ENCODE measurements around the gene FAIM2.
A peak's percentile ranks its signal among the peaks of the same experiment; 100 is the strongest.

Gene FAIM2

DNA sequence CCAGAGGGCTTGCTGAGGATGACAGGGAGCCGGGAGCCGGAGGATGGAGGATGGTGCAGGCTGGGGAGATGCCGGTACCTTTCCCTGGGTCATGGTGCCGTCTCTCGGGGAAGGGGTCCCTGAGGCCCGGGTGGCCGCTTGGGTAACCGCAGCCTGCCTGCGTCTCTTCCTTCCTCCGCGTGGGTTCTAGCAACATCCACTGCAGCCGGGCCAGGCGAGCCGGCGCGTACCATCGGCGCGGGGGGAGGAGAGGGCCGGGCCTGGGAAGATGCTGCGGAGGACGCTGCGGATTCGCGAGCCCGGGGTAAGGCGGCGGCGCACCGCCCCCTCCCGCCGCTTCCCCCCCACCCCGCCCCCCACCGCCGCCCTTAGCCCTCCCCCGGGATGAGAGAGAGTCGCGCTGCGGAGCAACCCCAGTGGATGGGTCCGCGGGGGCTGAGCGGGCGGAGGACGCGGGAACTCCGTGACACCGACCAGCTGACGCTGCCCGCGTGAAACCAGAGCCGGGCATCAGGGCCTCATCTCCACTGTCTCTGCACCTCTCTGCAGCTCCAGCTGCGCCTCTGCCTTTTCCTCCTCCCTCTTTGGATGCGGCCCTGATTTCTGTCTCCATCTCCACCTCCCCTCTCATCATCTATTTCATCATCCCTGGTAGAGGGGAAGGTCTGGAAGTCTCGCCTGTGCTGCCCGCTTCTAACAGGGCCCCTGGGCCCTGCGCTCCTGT, at the start of gene FAIM2:
Gene FAIM2 (minus strand): TSS at position 201 of the 724 bp plus-strand sequence. CDS start 108 bp downstream, at position 93.
- peak; percentile 41 for DNase-seq

GRCh38 chr12:49953151-49953550, 49.5 kb upstream of the FAIM2 start:
- DNase-seq: no peak

DNA sequence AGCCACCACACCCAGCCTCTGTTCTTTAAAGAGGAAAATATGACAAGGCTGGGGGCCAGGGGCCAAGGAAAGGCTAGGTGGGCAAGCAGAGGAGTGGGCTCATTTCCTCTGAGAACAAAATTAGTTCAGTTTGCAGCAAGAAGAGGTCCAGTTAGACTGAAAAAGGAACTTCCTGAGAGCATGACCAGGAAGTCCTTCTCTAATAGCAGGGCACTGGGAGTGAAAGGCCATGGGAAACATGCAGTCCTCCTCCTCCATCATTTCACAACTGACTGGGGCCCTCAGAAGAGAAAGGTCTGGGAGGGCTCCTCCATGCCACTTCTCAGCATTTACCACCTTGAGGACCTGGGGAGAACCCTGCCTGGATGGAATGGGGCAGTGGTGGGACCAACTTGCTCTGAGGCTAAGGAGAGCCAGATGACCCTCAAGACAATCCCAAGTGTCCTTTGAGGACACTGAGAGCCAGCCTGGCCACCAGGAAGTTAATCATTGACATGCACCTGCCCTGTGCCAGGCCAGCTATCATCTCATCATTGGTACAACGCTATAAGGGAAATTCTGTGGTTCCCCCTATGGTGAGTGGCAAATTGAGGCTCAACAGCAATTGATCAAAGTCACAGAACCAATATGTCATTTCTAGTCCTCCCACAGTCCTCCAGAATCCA, 48.8 kb upstream of the FAIM2 start:
- DNase-seq: no peak

- no peak for DNase-seq
These were observed 47.9 kb upstream of the FAIM2 start for GRCh38 chr12:49951411-49952240.

GRCh38 chr12:49950273-49951251, 46.9 kb upstream of the FAIM2 start, which contains the start of gene AQP2:
Gene AQP2, plus strand, starts transcription at chr12:49950737. Its CDS starts 94 bp downstream, at chr12:49950831.
- DNase-seq: no peak

GRCh38 chr12:49949866-49950265, 46.2 kb upstream of the FAIM2 start:
- DNase-seq: no peak

- no peak for DNase-seq
These were observed 45.5 kb upstream of the FAIM2 start for GRCh38 chr12:49948866-49949845.

DNA sequence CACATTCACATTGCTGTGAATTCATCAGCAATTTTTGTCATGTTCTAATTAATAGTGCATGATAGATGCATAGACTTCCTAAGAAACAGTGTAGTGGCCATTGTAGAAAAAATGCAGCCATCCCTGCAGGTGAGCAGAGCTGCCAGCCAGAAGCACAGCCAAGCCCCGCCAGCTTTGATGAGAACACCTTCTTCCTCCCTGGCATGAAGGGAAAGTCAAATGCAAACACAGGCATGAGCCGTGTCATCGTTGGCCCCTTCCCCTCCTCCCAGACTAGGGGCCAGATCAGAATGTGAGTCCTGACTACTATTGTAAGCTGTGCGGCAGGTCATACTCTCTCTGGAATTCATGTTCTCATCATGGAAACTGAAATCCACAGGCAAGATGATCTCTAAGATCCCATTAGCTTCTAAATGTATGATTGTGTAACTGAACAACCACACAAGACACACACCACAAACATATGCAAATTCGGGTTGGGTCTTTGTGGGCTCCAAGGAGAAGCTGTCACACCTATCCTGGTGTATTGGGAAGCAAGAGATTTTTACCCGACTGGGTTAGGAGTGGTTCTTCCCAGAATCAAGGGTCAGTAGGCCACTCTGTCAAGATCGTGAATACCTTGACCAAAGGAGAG, 44.0 kb upstream of the FAIM2 start:
- DNase-seq: no peak

DNA sequence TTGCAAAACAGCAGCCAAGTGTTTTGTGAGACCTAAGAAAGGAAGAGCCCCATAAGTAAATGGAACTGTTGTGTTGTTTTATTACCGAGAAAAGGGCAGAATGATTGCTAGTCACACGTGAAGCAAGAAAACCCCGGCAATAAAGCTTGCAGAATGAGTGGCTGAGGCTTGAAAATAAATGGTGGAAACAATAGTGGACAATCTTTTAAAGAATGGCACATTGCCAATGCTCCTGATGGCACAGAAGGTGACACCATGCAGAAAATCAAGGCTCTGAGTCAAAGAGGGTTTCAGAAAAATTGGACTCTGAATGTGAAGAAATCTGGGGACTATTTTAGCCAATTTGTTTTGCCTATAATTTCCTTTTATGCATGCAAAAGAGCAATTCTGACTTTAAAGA, 42.8 kb upstream of the FAIM2 start:
- DNase-seq: no peak

DNA sequence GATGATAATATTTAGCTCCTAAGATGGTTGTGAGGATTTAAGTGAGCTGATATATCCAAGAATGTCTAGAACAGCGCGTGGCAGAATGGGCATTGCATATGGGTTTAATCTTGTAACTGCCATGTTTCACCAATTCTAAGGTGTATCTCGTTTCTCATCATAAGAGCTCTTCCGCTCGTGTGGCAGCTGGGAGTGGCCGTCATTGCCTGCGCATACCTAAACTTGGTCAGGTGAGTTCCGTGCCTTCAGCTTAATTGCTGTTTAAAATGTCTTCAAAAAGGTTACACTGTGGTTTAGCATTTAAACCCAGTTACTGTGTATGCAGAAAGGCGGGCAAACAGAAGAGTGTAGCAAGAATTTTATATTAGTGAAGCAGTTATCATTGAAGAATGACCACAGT, 42.4 kb upstream of the FAIM2 start:
- DNase-seq: no peak

DNA sequence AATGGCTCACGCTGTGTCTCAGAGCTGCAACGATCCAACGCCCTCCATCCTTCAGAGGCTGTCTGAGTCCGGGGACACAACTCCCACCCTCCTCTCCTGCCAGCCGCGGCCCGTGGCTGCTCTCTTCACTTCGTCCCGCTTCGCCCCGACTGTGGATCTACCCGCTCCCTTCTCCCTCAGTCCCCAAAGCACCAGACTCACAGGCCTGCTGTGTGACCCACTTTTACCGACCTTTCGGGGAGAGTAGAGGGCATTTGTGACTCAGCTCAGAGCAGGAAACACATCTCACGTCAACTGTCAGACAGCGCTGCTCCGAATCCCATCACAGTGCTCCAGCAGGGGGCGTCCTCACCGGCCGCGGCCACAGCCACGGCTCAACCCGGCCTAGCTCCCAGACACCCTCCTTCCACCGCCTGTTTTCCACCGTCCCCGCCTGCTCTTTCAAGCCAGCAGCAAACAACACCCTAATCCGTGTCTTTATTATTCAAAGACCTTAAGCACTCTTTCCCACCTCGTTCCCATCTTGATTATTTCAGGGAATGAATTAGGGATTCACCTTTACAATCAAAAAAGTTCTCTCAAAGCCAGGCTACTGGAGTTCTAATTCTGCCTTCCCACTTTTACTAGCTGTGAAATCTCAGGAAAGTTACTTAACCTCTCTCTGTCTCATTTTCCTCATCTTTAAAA, 41.8 kb upstream of the FAIM2 start:
- peak; percentile 94 for DNase-seq

GRCh38 chr12:49944718-49945117, 41.0 kb upstream of the FAIM2 start:
- DNase-seq: no peak

- DNase-seq: no peak
These were observed 40.3 kb upstream of the FAIM2 start for GRCh38 chr12:49944046-49944445.

- no peak for DNase-seq
These were observed 39.9 kb upstream of the FAIM2 start for GRCh38 chr12:49943625-49943960.

DNA sequence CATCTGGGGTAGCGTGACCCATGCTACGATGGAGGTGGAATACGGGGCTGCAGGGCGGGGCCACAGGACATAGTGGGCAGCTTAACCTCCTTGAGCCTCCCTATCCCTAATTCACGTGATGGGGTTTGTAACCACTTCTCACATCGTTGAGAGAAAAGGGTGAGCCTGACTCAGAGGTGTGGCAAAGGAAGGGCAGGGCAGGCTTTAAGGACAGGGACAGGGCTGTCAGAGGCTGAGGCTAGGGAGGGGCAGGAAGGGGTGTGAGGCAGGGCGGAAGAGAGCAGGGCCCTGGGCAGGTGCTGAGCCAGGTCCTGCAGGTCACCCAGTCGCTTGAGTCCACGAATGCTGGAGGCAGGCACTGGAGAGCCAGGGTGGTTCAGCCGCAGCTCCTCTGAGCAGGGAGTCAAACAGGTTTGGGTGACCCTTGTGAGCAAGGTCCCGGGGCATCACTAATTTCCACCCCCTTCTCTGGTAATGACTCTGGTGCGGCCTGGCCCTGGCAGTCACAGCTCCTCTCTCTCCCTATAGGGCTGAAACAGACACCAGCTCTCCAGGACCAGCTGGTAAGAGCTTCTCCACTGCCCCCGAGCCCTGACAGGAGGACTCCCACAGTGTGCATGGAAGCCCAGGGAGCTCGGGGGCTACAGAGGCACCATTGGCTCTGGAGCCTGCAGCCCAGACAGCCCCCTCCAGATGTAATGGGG, 39.4 kb upstream of the FAIM2 start:
- no peak for DNase-seq

DNA sequence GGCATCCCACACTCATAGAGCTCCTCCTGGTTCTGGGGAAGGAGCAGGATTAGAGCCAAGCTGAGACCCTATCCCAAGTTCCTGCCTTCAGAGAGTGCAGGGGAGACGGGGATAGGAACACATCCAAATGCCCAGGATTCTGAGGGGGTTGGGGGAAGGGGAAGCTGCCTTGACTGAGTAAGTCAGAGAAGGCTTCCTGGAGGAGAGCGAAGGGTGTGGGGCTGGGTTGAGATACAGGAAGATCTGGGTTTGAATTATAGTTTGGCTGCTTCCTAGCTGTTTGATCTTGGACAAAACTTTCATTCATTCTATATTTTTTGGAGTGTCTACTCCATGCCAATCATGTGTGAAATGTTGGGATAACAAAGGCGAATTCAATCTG, 38.8 kb upstream of the FAIM2 start:
- no peak for DNase-seq

DNA sequence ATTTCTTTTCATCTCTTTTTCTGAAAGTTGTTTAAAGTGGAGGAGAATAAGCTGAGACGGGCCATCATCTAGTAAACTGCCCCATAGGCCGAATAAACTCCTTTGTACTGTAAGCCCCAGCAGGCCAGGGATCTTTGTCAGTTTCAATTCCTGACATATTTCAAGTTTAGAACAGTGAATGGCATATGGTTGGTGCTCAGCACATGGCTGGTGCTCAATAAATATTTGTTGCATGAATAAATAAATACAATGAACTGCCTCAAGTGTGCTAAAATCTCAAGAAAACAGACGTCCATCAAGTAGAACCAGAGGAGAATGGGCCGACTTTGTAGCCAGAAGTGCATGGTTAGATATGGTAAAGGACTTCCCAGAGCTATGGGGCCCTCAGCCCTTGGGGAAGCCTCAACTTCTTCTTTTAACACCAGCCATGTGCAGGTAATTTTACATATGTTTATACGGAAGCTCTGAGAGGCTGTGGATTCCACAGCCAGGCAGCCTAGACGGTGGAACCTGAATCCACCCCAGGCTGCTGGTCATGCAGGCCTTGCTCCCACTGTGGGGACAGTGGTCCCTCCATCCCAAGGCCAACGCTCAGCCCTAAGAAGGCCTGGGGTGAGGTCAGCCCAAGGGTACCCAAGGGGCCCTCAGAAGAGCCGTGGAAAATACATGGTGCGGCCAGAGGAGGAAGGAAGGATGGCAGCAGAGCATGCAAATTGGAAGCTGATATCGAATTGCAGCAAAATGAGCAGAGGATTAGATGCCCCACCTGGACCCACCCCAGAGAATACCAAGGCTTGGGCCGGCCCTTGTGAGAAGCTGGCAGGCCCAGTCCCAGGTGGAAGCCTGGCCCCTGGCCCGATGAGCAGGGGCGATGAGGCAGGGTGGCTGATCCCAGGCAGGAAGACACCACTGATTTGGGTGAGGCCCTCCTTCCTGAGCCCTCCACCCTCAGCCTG, 38.1 kb upstream of the FAIM2 start:
- DNase-seq: no peak

DNA sequence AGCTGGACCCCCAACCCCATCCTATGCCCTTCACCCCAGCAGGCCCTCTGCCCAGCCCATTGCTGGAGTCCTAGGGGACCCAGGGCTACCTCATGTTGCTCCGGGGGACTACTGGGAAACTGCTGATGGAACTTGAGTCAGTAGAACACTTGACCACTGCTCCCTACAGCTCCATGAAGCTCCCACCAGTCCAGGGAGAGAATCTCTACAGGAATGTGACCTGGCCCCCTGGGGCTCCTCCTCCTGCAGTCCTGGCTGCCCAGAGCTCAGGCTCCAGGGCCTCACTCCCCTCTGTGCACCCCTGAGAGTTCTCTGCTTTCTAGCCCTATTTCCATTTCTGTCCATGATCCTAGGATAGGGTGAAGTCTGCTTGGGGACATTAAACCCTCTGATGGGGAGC, 36.0 kb upstream of the FAIM2 start:
- no peak for DNase-seq
